NB4 (cell line): ENCODE results near the gene CDH13.

ENCODE experiments used
- CTCF ChIP-seq: IDR thresholded peaks from one replicate; pipeline ENCODE4 v1.5.1; 2012; ENCODE audit warnings: low read depth, low read length
- MAX ChIP-seq: IDR thresholded peaks from 2 replicates; pipeline ENCODE4 v1.6.1; 2011; ENCODE audit warnings: low read depth, low read length
- POLR2A ChIP-seq: IDR thresholded peaks from 2 replicates; pipeline ENCODE4 v1.6.1; 2011; ENCODE audit warnings: mild to moderate bottlenecking; ENCODE audit not compliant: insufficient read length; ENCODE audit errors: extremely low read depth

GRCh38 chr16:83404261-83404660, 777.5 kb downstream of the CDH13 start:
- TF ChIP-seq CTCF (no peak), POLR2A (no peak), MAX (no peak)
